ENCODE results near the gene NPY5R.

Gene NPY5R

DNA sequence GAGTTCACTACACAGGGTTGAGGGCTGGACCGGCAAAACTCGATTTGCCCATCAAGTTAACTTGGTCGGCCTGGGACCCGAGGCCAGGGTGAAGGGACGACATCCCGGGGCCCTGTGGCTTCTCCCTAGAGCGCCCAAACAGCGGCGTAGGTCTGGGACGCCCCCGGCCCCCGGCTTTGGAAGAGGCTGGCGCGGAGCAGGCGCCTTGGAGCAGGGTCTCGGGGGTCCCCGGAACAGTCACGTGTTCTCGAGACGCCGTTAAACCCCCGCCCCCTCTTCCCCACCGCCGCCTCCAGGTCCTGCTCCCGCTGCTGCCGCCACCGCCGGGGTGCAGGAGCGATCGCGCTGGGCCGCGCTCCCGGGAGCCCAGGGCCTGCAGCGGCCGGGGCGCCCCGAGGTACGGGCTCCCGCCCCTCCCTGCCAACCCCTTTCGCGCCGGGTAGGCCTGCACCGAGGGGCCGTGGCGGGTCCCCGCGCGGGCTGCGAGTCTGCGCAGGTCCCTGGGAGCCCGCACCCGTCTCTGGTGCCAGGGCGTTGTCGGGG lies at the start of gene NPY5R:
NPY5R (plus strand) TSS at position 289 of the 543 bp plus-strand sequence. CDS start 6,382 bp downstream, outside the sequence.
- DNase-seq: no peak

DNA sequence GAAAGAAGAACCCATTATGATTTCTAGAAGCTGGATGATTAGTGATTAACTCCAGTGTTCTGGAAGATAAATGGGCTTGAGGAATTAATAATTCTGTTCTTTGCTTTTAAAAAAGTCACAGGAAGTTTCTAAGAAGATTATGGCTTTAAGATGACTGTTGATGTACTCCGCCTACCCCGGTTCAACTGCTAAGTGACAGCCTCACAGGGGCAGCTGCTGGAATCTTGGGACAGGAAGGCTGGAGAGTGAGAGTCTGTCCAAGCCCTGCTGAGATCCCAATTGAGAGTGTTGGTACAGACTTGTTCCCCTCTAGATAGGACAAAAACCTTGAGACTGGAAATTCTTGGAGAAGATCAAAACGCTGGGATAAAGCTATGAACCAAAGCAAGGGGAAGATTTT lies 48.6 kb upstream of the NPY5R start:
- DNase-seq: no peak

DNA sequence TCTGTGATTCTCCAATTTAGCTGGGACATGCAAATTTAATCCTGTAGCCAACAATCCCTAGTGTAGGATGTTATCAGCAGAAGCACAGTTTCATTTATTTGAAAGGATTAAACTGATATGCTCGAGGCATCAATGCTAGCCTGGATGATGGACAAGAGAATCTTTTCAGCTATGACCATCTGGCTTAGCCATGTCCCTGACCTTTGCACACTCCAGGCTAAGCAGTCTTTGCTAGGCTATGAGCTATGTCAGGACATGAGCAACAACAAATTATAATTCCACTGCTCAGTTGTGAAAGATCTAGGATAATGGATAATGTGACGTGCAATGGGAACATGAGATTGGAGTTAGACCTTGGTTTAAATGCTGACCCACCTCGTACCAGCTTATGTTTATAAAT lies 43.2 kb upstream of the NPY5R start:
- no peak for DNase-seq

DNA sequence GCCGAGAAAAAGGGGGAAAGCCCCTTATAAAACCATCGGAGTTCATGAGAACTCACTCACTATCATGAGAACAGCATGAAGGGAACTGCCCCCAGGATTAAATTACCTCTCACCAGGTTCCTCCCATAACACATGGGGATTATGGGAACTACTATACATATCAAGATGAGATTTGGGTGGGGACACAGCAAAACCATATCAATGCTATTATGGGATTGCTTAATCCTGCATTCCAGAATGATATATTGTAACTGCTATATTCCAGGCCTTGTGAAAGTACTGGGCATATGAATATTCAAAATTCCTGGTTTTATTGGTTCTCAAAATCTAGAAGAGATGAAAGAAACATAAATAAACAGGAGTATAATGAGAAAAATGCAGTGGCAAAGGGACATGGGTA lies 40.6 kb upstream of the NPY5R start:
- no peak for DNase-seq

DNA sequence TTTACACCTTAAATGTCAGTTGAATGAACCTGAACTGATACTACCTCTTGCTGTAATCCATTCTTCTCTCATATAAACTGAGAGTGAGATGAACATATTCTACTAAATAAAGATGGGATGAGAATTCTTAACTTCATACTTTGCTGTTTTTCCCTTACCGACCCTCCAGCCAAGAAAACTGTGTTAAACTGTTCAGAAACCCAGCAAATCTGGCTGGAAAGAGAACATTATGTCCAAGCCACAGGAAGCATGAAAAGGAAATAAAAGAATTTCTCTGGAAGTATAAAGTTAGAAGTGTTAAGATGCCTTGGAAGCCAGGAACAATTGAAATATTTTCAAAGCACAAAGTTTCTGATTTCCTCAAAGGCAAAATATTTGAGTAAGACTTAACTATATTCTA lies 34.2 kb upstream of the NPY5R start:
- no peak for DNase-seq

DNA sequence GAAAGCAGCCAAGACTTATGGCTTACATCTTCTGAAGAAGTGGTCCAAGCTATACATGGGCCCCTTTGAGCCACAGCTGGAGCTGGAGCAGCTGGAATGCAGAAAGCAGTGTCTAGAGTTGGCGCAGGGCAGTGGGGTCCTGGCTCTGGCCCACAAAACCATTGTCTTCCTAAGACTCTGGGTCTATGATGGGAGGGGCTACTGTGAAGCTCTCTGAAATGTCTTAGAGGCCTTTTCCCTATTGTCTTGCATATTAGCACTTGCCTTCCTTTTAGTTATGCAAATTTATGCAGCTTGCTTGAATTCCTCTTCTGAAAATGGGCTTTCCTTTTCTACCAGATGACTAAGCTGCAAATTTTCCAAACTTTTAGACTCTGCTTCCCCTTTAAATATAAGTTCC lies 26.6 kb upstream of the NPY5R start:
- DNase-seq: no peak

DNA sequence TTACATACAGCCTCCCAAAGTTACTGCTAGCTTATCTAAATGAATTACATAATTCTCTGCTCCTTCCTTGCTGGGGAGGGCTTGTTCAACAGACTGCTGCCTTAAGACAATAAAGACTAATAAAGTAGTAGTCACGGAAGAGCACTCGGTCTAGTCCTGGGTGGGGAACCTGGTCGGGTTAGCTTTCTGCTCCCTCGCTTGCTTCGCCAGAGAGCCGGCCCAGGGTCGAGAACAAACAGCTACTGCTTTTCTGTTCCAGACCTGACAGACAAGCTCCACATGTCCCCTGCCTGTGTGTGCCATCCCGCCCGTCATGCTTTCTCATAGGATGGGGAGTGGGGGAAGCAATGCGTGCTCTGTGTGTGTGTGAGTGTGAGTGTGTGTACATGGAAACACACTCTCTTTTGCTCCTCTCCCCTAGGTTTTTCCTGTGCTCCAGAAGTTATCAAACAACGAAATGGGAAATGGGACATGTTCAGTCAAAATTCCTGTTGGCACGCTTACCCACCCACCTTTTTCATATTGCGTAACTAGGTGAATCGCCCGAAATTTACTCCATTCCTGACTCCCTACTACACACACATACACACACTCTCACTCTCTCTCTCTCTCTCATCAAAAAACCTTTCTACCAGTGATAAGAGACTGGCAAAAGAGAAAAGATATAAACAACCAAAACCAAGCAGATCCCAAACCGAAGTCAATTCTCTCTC lies 12.6 kb upstream of the NPY5R start:
- no peak for DNase-seq

DNA sequence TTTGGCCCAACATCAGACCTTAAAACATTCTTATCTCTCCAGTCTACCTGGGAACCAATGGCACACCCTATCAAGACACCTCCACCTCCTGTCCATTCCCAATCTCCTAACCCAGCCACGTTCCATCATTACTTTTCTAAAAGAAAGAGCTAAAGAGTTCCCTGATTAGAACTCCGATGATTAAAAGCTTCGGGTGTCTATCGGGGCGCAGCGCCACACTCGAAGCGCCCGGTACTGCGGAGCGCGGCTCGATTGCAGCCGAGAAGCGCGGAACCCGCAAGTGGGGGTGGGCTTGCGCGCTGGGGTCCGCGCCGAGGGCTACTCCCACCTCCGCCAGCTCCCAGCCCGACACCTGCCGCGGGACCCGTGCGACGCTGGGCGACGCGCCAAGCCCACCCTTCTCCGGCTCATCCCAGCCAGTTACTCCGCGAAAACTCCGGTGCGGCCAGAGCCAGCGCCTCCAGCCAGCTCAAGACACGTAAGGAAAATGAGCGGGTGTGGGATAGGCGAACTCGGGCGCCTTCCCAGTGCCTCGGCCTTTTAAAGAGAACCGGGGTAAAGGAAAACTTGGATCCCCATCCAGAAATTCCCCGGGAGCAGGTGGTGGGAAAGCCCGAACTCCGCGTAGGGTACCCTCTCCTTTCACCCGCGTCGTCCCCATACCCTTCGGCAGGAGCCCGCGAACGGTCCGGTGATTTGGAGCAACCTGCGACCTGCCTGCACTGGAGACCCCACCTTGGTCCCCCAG lies 11.9 kb upstream of the NPY5R start:
- DNase-seq: no peak

DNA sequence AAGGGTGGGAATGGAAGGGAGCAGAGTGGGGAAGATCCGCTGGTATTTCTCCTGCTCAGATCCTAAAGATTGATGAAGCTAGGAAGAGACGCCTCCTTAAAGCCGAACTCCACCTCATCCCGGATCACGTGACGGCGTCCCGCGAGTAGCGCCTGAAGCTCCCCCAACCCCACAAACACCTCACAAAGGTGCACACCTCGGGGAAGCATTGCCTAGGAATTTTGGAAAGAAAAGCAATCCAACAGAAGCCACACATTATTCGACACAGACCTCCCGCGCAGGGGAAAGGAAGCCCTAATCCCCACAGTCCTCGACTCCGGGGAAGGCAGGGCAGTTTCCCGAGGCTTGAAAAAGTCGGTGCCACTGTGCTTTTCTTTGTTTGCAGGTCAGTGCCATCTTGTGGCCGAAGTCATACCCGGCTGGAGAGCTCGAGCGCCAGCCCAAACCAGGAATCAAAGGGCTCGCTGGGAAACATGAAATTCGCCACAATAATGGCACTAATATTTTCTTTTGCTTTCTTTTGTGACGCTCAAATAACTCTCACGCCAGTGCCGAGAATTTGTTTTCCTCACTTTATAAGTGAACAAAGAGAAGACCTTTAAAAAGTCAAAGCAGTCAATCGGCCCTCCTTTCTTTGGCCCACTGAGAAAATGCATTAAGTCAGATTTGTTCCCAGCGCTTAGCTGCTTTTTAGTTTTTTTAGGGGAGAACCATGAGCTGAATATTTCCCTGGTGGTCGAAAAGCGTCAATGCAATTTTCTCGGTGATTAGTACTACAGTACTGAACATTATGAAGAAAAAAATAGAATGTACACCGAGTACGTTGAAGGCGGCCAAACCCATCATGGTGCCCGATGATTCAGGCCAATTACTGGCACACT lies 10.9 kb upstream of the NPY5R start, which contains the start of gene NPY1R:
NPY1R (minus strand) TSS at position 71 of the 881 bp plus-strand sequence. CDS start 6,042 bp downstream, outside the sequence.
- no peak for DNase-seq

DNA sequence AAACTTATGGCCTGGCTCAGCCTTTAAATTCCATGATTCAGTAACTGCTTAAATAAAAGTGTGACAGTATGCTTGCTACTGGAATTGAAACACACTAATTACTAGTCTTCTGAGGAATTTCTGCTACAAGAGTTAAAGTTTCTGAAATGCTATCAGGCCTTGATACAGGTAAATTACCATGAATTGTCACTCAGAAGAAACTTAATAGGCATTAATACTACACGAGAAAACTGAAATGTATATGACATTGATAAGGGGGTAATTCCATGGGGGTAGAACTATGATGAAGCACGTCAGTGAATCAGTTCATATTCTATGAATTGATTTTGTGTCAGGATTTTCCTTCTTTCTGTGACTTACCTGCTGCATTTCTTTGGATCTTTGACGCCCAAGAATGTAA lies 8.3 kb upstream of the NPY5R start:
- DNase-seq: no peak

DNA sequence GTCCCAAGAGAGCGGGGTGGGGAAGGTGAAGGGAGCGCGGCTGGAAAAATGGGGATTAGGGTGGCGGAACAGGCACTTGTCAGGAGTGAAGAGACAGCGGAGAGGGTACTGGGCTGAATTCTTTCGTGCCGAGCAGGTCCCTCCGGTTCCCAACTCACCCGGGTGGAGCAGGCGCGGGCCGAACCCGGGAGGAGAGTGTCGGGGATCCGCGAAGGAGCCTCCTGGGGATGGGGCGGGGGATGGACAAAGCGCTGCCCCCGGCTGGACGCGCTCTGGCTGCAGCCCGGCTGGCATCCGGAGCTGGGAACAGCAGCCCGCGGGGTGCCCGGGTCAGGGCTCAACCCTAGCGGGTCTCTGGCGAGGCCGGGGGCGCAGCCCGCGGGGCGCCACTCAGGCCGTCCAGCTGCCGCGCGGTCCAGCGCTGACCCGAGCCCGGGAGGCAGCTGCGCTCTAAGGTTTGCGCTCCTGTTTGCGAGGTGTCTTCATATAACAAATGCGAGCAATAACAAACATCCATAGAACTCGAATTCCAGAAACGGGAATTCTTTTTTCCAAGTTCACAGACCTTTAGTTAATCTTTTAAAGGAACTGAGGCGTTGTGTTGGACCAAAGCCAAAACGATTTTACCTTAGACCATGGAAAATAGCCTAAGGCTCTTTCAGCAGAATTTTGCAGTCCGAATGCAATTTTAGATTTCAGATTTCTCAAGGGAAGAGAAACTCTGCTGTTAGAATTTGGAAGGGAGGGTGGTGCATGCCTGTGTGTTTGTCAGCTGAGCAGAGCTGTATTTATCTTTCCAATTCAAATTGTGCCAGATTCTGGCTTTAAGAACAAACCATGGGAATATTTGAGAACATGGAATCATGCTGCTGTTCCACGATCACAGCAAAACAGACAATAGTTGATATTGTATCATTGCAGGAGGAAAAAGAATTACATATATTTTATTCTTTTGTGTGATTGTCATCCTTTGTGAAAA lies 744 bp downstream of the NPY5R start:
- no peak for DNase-seq

DNA sequence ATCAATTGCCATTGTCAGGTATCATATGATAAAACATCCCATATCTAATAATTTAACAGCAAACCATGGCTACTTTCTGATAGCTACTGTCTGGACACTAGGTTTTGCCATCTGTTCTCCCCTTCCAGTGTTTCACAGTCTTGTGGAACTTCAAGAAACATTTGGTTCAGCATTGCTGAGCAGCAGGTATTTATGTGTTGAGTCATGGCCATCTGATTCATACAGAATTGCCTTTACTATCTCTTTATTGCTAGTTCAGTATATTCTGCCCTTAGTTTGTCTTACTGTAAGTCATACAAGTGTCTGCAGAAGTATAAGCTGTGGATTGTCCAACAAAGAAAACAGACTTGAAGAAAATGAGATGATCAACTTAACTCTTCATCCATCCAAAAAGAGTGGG lies 7.0 kb downstream of the NPY5R start:
- DNase-seq: no peak

DNA sequence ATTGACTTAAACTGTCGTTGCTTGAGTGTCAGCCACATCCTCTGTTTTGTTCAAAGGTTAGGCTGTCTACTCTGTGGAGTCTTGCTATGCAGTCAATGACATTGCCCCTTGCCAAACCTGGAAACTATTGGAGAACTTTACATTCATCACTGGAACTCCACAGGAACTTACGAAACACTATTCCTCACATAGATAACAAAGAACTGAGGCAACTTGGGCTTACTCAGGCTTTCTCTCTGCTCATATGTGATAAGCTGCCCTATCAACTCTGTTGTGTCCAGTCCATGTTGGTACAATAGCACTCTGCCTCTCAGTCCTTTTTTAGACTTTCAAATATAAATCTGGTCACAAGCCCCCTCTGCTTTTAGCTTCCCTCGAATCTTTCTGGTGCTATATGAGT lies 9.4 kb downstream of the NPY5R start:
- DNase-seq: no peak

DNA sequence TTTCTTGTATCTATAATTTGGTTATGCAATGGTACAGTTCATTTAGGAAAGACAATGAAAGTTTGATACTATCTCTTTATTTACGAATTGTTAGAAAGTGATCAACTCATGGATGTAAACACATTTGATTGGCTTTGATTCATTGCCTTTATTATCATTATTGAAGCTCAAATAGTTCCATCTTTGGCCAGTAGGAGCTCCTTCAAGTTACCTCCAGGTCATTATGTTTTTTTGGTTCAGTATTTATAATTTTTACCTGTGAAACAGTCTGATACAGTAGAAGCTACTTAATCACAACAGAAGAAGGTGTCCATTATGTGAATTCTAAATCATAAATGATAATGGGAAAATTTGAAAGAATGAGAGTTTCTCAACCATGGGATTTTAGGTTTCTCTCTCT lies 12.4 kb downstream of the NPY5R start:
- no peak for DNase-seq

DNA sequence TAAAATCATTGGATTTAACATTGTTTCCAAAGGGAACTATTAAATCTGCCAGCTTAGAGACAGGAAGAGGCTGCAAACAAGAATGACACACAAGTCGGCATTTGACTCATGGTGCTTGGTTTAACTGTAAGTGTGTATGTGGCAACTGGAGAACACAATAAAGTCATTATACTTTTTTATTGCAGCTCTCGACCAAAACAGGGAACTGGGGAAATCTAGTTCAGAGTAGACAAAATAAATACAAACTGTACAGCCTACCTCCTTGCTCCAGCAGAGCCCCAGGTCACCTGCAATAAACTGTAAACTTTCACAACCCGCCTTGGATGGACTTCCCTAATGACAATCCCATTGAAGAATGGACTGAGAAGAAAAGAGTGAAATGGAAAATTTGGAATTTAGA lies 24.0 kb downstream of the NPY5R start:
- no peak for DNase-seq

DNA sequence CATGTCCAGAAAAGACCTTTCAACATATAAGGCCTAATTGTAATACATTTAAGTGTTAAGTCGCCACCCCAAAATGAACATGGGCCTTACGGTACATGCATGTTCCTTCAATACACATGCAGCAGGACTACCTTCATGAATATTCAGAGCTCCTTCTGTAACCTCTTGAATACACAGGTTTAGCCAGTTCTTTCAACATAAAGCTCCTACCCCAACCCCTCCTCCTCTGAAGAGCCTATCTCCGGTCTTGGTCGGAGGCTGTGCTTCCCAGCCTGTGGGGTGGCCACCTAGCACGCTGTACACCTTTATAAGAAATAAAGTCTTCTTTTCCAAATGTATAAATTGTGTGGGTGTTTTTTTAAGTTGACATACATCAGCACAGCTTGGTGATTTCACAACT lies 28.3 kb downstream of the NPY5R start:
- DNase-seq: no peak

DNA sequence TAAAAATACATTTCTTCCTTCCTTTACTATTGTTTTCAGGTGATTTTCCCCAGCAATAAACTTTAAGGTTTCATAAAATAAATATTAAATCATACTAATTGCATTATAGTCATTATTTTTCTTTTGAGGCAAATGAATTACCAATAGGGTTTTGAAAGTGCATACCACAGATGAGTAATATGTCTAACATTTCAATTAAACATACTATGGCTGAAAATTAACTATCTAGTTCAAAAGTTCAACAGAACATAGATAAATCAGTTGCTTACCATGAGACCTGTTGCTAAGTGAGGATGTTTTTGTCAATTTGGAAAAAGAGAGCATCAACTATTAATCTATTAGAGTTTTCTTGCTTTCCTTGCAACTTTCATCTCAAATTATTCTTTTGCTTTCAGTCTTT lies 35.0 kb downstream of the NPY5R start:
- no peak for DNase-seq

DNA sequence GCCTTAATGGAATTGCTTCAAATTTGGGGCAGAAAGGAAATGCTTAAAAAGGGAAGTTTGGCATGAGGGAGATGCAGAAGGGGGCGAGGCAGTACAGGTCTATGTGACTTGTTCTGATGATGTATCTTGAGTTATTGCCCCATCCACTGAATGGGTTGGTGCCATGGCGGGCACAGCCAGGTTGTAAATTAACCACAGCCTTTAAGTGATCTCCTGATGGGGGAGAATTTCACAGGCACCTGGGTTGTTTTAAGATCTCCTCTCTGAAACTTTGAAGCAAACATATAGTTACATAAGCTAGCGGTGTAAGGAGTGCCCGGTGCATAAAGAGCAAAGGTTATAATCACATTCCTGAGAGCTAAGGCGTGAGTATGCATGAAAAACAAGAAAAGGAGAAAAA lies 37.0 kb downstream of the NPY5R start:
- DNase-seq: no peak

DNA sequence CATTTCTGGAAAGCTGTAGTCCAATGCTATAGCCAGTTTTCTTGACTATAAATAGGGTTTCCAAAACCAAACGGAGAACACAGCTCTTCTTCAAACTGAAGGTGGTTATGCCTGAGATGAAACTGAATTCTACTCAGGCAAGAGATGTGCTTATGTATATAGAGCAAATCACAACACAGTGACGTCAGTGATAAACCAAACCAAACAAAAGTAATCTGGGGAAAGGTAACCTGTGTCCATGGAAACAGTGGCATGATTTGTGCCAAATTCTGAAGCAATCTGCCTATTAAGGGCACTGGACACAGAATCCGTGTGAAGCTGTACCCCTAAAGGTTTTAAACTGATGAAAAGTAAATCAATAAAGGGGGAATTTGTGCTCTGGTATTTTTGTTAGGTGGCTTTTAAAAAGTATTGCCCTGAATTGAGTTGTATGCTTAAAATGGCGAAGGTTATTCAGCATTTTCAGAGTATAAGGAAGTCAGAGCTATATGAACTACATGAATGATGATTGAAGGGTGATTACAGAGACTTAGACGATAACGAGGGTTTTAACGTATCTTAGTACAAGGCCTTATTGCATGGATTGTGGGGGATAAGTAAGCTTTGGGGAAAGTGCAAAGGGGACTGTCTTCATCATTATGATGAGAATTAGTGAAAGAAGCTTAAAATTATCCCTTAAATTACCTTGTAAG lies 38.6 kb downstream of the NPY5R start:
- DNase-seq: no peak

DNA sequence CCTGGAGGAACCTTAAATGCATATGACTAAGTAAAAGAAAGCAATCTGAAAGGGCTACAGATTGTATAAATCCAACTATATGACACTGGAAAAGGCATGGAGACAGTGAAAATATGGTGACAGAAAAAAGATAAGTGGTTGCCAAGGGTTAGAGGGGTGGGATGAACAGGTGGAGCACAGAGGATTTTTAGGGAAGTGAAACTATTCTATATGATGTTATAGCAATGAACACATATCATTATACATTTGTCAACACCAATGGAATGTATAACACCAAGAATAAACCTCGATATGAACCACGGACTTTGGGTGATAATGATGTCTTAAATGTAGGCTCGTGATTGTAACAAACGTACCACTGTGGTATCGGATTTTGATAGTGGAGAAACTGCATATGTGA lies 40.7 kb downstream of the NPY5R start:
- DNase-seq: no peak

DNA sequence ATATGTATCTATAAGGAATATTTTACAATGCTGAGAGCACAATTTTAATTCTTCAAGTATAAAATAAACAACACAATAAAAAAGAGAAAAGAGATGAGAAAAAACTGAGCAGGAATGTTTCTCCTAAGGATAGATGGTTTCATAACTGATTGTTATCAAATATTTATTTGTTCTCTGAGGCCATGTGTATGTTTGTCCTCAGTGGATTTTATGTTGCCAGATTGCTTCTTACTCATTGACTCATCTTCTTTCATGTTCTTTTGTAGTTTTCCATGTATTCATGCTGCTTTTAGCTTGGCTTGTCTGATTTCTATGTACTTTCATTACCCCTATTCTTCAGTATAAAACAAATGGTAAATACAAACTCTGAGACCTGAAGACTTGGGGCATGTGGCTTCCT lies 41.2 kb downstream of the NPY5R start:
- DNase-seq: no peak
